PC-3 (cell line): ENCODE results near the gene MTTP. TPM values are rescaled to one million over a fixed set of nuclear protein-coding genes. Genes with fewer than 3 reads are reported as not detected.

ENCODE experiments used
- ATAC-seq: fragments of 200-7000 bp; cut with Tn5 transposase; 2 replicates; pipeline ENCODE4 v1.9.1; 2020; ENCODE audit warnings: mild to moderate bottlenecking, moderate library complexity
- BruUV-seq: library from RNA; stranded (reverse); fragments of 400-500 nt; replicated peaks from 2 replicates; lab custom pipeline; 2021; lab: Mats Ljungman, UMichigan
- CTCF ChIA-PET: fragments of 300-600 bp; sonication (Branson Sonifier 250); formaldehyde crosslinking; loops from one replicate; lab custom pipeline; 2022; ENCODE audit warnings: antibody characterized with exemption; lab: Charles Lee
- POLR2A ChIA-PET: fragments of 300-600 bp; sonication (Branson Sonifier 250); formaldehyde crosslinking; loops from one replicate; lab custom pipeline; 2022; ENCODE audit warnings: antibody characterized with exemption; ENCODE audit not compliant: unreplicated experiment; lab: Charles Lee
- DNase-seq: peaks from one replicate; pipeline ENCODE4 v3.0.0-alpha.2; 2015
- H2AFZ ChIP-seq: fragments of 300-600 bp; sonication (generic); 2 replicates; pipeline ENCODE4 v1.6.0; 2016; ENCODE audit warnings: antibody characterized with exemption, low read length
- H3F3A ChIP-seq: fragments of 300-600 bp; sonication (generic); one replicate; pipeline ENCODE4 v1.6.0; 2017; ENCODE audit warnings: antibody characterized with exemption, low read length, control low read depth, mild to moderate bottlenecking; ENCODE audit not compliant: unreplicated experiment
- H3K27ac ChIP-seq: fragments of 300-600 bp; sonication (generic); 2 replicates; pipeline ENCODE4 v1.5.1; 2016; ENCODE audit warnings: mild to moderate bottlenecking, low read length
- H3K27me3 ChIP-seq: fragments of 300-600 bp; sonication (generic); 2 replicates; pipeline ENCODE4 v1.6.1; 2016; ENCODE audit warnings: low read length, mixed read lengths
- H3K36me3 ChIP-seq: fragments of 300-600 bp; sonication (generic); 2 replicates; pipeline ENCODE4 v1.6.1; 2016; ENCODE audit warnings: low read depth, mixed run types, low read length, mixed read lengths
- H3K4me1 ChIP-seq: fragments of 300-600 bp; sonication (generic); 2 replicates; pipeline ENCODE4 v1.5.1; 2016; ENCODE audit warnings: low read length; ENCODE audit not compliant: insufficient read depth
- H3K4me2 ChIP-seq: fragments of 300-600 bp; sonication (generic); 2 replicates; pipeline ENCODE4 v1.6.0; 2016; ENCODE audit warnings: low read length
- H3K4me3 ChIP-seq: fragments of 300-600 bp; sonication (generic); 2 replicates; pipeline ENCODE4 v1.5.1; 2016; ENCODE audit warnings: mild to moderate bottlenecking, low read length, mixed read lengths
- H3K79me2 ChIP-seq: fragments of 300-600 bp; sonication (generic); 2 replicates; pipeline ENCODE4 v1.6.1; 2017; ENCODE audit warnings: low read length, mixed read lengths
- H3K9ac ChIP-seq: fragments of 300-600 bp; sonication (generic); 2 replicates; pipeline ENCODE4 v1.6.0; 2016; ENCODE audit warnings: mild to moderate bottlenecking, low read length
- H3K9me2 ChIP-seq: fragments of 300-600 bp; sonication (generic); replicated peaks from 2 replicates; pipeline ENCODE4 v1.6.1; 2016; ENCODE audit warnings: mixed run types, low read length, mixed read lengths
- H3K9me3 ChIP-seq: fragments of 300-600 bp; sonication (generic); 2 replicates; pipeline ENCODE4 v1.6.1; 2016; ENCODE audit warnings: low read length, mixed read lengths
- H4K20me1 ChIP-seq: fragments of 300-600 bp; sonication (generic); 2 replicates; pipeline ENCODE4 v1.6.1; 2016; ENCODE audit warnings: low read length, mixed read lengths
- CTCF ChIP-seq: fragments of 300-600 bp; sonication (generic); conservative IDR thresholded peaks from 2 replicates; pipeline ENCODE4 v1.5.1; 2017; ENCODE audit warnings: antibody characterized with exemption, low read depth, mild to moderate bottlenecking, low read length
- EZH2 ChIP-seq: fragments of 300-600 bp; sonication (generic); IDR thresholded peaks from one replicate; pipeline ENCODE4 v1.6.1; 2017; ENCODE audit warnings: antibody characterized with exemption, mild to moderate bottlenecking, low read length; ENCODE audit not compliant: unreplicated experiment
- EZH2phosphoT487 ChIP-seq: fragments of 300-600 bp; sonication (generic); IDR thresholded peaks from 2 replicates; pipeline ENCODE4 v1.6.1; 2018; ENCODE audit warnings: mild to moderate bottlenecking, antibody characterized with exemption, low read length, borderline replicate concordance
- intact Hi-C: fragments of 100-400 bp; cut with micrococcal nuclease; formaldehyde crosslinking; loops from 2 replicates; pipeline ENCODE4 v1.9.0; 2023
- total RNA-seq: library from RNA; depleted of rRNA; stranded (reverse); fragments of >200 nt; gene quantifications from 2 replicates; pipeline ENCODE4 v1.2.3, GENCODE V29; 2014

The MTTP gene
- total RNA-seq, 1 experiment from 2014 or later, result 0.33 TPM

- H3K4me1 ChIP-seq, result no peaks in the 10 kb centered on the region
- H2AFZ ChIP-seq, result no peak overlapping the region
- no peak overlapping the region for H3K4me3 ChIP-seq
- H3K4me2 ChIP-seq, result no peak overlapping the region
- no peaks in the 10 kb centered on the region for H3K27me3 ChIP-seq
- no peaks in the 10 kb centered on the region for H3K36me3 ChIP-seq
- no peak for ATAC-seq
- ChIA-PET CTCF (no interaction called here), POLR2A (interaction anchor here (0.6 kb wide), 1 partner anchor 81 kb away, joined by 4 read pairs; no protein-coding TSS in a partner anchor)
- no peak for DNase-seq
- H3F3A ChIP-seq, result no peaks in the 10 kb centered on the region
- H3K79me2 ChIP-seq, result no peaks in the 10 kb centered on the region
- H3K27ac ChIP-seq, result no peak overlapping the region
- TF ChIP-seq EZH2 (no peak), EZH2phosphoT487 (no peak), CTCF (no peak)
- no peaks in the 10 kb centered on the region for H4K20me1 ChIP-seq
- H3K9me3 ChIP-seq, result no peaks in the 10 kb centered on the region
- BruUV-seq, result no TSS peak
- H3K9ac ChIP-seq, result no peak overlapping the region
- no peaks in the 10 kb centered on the region for H3K9me2 ChIP-seq
- intact Hi-C loops, result no loop called here
These were observed 73.7 kb downstream of the MTTP start for GRCh38 chr4:99648321-99648720.

- Histone ChIP-seq H3K9ac (no peak overlapping the region), H3K4me1 (no peaks in the 10 kb centered on the region), H3K4me3 (no peak overlapping the region), H3K9me3 (no peaks in the 10 kb centered on the region), H3K79me2 (no peaks in the 10 kb centered on the region), H3K9me2 (no peaks in the 10 kb centered on the region), H3F3A (no peaks in the 10 kb centered on the region), H3K27me3 (no peaks in the 10 kb centered on the region), H3K36me3 (no peaks in the 10 kb centered on the region), H2AFZ (no peak overlapping the region), H3K4me2 (no peak overlapping the region), H3K27ac (no peak overlapping the region), H4K20me1 (no peaks in the 10 kb centered on the region)
- POLR2A ChIA-PET, result no interaction called here
- ATAC-seq (no peak), DNase-seq (no peak)
- TF ChIP-seq EZH2 (no peak), CTCF (no peak), EZH2phosphoT487 (no peak)
- CTCF ChIA-PET, result interaction anchor here (0.5 kb wide), 1 partner anchor 11 kb away, joined by 9 read pairs; no protein-coding TSS in a partner anchor
- BruUV-seq, result no TSS peak
- intact Hi-C loops, result no loop called here
These were observed 74.6 kb downstream of the MTTP start for GRCh38 chr4:99649208-99649607.

- ATAC-seq (no peak), DNase-seq (no peak)
- ChIA-PET POLR2A (no interaction called here), CTCF (no interaction called here)
- no TSS peak for BruUV-seq
- no peak overlapping the region for H3K4me3 ChIP-seq
- no peak overlapping the region for H2AFZ ChIP-seq
- H3K36me3 ChIP-seq, result no peaks in the 10 kb centered on the region
- no peaks in the 10 kb centered on the region for H3K79me2 ChIP-seq
- no peaks in the 10 kb centered on the region for H3K9me2 ChIP-seq
- no peaks in the 10 kb centered on the region for H4K20me1 ChIP-seq
- 0 out of 2 replicates have a peak, but pooled peaks cover under 1% of the 10 kb centered on the region for H3K4me1 ChIP-seq
- no peaks in the 10 kb centered on the region for H3K27me3 ChIP-seq
- H3K4me2 ChIP-seq, result no peak overlapping the region
- no peak for TF ChIP-seq CTCF
- TF ChIP-seq EZH2phosphoT487, result no peak
- TF ChIP-seq EZH2, result no peak
- no peak overlapping the region for H3K27ac ChIP-seq
- H3F3A ChIP-seq, result no peaks in the 10 kb centered on the region
- intact Hi-C loops, result no loop called here
- H3K9me3 ChIP-seq, result no peaks in the 10 kb centered on the region
- no peak overlapping the region for H3K9ac ChIP-seq
These were observed 75.2 kb downstream of the MTTP start for GRCh38 chr4:99649778-99650177.
